ENCODE results near the gene PPP1R14D. TPM values are rescaled to one million over a fixed set of nuclear protein-coding genes. Genes with fewer than 3 reads are reported as not detected.

The PPP1R14D gene
- total RNA-seq, 2 experiments from 2014 or later, result not detected

GRCh38 chr15:40829115-40829514, 607 bp upstream of the PPP1R14D start:
- Mint-ChIP-seq H3K36me3 (ENCODE audit: low read depth) (no peaks in the 10 kb centered on the region), H3K4me1 (no peaks in the 10 kb centered on the region), H3K4me3 (no peak overlapping the region), H3K9me3 (no peaks in the 10 kb centered on the region), H3K27me3 (peaks cover 12% of the 10 kb centered on the region), H3K27ac (no peak overlapping the region)
- no peak for DNase-seq
- ChIA-PET CTCF (no interaction called here), POLR2A (no interaction called here)

GRCh38 chr15:40826423-40827075, 2.0 kb downstream of the PPP1R14D start:
- no peaks in the 10 kb centered on the region for H3K36me3 Mint-ChIP-seq (ENCODE audit: low read depth)
- DNase-seq, result no peak
- H3K27me3 Mint-ChIP-seq, result peaks cover 14% of the 10 kb centered on the region
- no peaks in the 10 kb centered on the region for H3K9me3 Mint-ChIP-seq
- H3K4me3 Mint-ChIP-seq, result no peak overlapping the region
- peaks cover 2% of the 10 kb centered on the region for H3K4me1 Mint-ChIP-seq
- no peak overlapping the region for H3K27ac Mint-ChIP-seq
- CTCF ChIA-PET, result no interaction called here
- POLR2A ChIA-PET, result no interaction called here

- Mint-ChIP-seq H3K36me3 (ENCODE audit: low read depth) (no peaks in the 10 kb centered on the region), H3K4me3 (no peak overlapping the region), H3K4me1 (peaks cover 2% of the 10 kb centered on the region), H3K27me3 (peaks cover 14% of the 10 kb centered on the region), H3K27ac (no peak overlapping the region), H3K9me3 (no peaks in the 10 kb centered on the region)
- ChIA-PET POLR2A (no interaction called here), CTCF (no interaction called here)
- no peak for DNase-seq
Measured at GRCh38 chr15:40825661-40826422, 2.7 kb downstream of the PPP1R14D start.

- H3K27ac Mint-ChIP-seq, result no peak overlapping the region
- H3K27me3 Mint-ChIP-seq, result peaks cover 14% of the 10 kb centered on the region
- no peaks in the 10 kb centered on the region for H3K9me3 Mint-ChIP-seq
- no peak overlapping the region for H3K4me3 Mint-ChIP-seq
- peaks cover 2% of the 10 kb centered on the region for H3K4me1 Mint-ChIP-seq
- CTCF ChIA-PET, result no interaction called here
- no peaks in the 10 kb centered on the region for H3K36me3 Mint-ChIP-seq (ENCODE audit: low read depth)
- no peak for DNase-seq
- POLR2A ChIA-PET, result no interaction called here
Measured at GRCh38 chr15:40823572-40824343, 4.8 kb downstream of the PPP1R14D start.

DNA sequence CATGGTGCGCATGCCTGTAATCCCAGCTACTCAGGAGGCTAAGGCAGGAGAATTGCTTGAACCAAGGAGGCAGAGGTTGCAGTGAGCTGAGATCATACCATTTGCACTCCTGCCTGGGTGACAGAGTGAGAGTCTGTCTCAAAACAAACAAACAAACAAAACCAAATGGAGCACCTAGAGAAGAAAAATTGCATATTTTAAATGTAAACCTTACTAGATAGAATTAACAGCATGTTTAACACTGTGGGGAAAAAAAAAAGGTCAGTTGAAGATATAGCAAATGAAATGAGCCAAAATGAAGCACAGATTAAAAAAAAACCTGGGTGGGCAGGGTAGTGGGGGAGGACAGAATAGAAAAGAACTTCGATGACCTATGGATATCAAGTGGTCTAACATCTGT, 7.3 kb downstream of the PPP1R14D start:
- H3K36me3 Mint-ChIP-seq (ENCODE audit: low read depth), result no peaks in the 10 kb centered on the region
- H3K27me3 Mint-ChIP-seq, result peaks cover 6% of the 10 kb centered on the region
- no peak overlapping the region for H3K4me3 Mint-ChIP-seq
- no peak overlapping the region for H3K27ac Mint-ChIP-seq
- no peaks in the 10 kb centered on the region for H3K9me3 Mint-ChIP-seq
- H3K4me1 Mint-ChIP-seq, result peaks cover 2% of the 10 kb centered on the region
- no peak for DNase-seq
- POLR2A ChIA-PET, result no interaction called here
- CTCF ChIA-PET, result no interaction called here

DNA sequence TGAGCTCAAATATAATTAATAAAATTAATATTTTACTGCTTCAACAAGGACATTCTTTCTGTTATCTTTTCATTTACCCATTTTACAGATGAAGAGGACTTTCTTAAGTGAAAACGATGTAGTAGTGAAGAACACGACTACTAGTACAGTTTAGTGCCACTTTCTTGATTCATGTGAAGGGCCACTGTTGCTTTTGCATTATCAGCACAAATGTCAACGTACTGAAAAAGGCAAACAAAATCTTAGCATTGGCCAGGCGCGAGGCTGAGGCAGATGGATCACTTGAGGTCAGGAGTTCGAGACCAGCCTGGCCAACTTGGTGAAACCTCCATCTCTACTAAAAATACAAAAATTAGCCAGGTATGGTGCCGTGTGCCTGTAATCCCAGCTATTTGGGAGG, 9.5 kb downstream of the PPP1R14D start:
- Mint-ChIP-seq H3K27ac (no peak overlapping the region), H3K4me3 (no peak overlapping the region), H3K27me3 (peaks cover 1% of the 10 kb centered on the region), H3K36me3 (ENCODE audit: low read depth) (peaks cover 12% of the 10 kb centered on the region), H3K4me1 (peaks cover 2% of the 10 kb centered on the region), H3K9me3 (no peaks in the 10 kb centered on the region)
- POLR2A ChIA-PET, result no interaction called here
- no peak for DNase-seq
- CTCF ChIA-PET, result interaction anchor here (0.6 kb wide), 1 partner anchor 33 kb away, joined by 5 read pairs; no protein-coding TSS in a partner anchor

DNA sequence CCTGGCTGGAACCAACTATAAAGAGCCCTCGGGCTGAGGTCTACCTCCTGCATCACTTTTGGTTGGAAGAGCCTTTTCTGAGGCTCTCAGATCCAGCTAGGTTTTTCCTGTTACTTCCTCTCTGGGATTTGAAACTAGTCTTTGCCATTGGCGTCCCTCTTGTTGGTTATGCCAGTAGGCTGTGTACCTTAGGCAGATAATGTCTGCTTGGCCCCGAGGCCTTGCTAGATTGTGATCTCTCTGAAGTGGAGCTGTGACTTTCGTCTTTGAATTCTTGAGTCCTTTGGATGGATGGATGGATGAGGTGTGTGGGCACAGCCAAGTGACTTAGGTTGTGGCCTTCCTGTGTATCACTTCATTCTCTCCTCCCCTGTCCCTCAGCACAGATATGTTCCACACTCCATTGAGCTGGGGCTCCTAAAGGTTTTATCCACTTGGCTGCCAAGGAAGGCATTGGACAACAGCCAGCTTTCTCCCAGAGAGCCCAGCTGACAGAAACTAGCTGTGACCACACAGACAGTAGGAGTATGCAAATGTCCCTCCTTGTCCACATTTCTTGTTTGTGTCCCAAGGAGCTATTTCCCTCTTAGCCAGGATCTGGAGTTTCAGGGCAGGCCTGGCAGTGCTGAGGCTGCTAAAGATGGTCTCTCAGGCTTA, 13.3 kb downstream of the PPP1R14D start:
- no peak overlapping the region for H3K27ac Mint-ChIP-seq
- POLR2A ChIA-PET, result no interaction called here
- H3K27me3 Mint-ChIP-seq, result no peaks in the 10 kb centered on the region
- no peaks in the 10 kb centered on the region for H3K4me1 Mint-ChIP-seq
- DNase-seq, result no peak
- no peak overlapping the region for H3K4me3 Mint-ChIP-seq
- no peaks in the 10 kb centered on the region for H3K9me3 Mint-ChIP-seq
- peaks cover 17% of the 10 kb centered on the region for H3K36me3 Mint-ChIP-seq (ENCODE audit: low read depth)
- CTCF ChIA-PET, result interaction anchor here (0.7 kb wide), 1 partner anchor 43 kb away, joined by 3 read pairs; no protein-coding TSS in a partner anchor

DNA sequence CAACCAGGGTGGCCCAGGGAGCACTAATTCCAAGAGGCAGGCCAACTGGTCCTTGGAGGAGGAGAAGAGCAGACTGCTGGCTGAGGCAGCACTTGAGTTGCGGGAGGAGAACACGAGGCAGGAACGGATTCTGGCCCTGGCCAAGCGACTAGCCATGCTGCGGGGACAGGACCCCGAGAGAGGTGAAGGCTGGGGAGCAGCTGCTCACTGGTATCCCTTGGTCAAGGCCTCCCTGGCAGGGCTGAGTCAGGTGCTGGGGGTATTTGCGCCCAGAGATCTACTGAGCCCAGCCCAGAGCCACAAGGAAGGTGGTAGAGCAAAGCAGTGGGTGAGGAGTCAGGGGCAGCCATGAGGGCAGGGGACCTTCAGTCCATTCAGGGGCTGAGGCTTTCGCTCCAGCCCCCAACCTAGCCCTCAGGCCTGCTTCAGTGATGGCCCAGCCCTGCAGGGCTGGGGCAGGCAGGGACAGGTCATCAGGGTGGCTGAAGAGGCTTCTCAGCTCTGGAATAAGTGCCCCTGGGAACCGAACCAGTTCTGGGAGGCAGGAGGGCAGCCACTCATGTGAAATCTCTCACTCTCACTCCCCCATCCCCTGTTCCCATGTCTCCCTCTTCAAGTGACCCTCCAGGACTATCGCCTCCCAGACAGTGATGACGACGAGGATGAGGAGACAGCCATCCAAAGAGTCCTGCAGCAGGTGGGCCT, 15.6 kb downstream of the PPP1R14D start:
- CTCF ChIA-PET, result interaction anchor here (0.5 to 1.1 kb wide), 2 partner anchors 45 to 279 kb away, joined by 3 to 5 read pairs; no protein-coding TSS in a partner anchor
- Mint-ChIP-seq H3K9me3 (no peaks in the 10 kb centered on the region), H3K4me1 (peaks cover 14% of the 10 kb centered on the region), H3K27ac (no peak overlapping the region), H3K36me3 (ENCODE audit: low read depth) (peaks cover 17% of the 10 kb centered on the region), H3K27me3 (no peaks in the 10 kb centered on the region), H3K4me3 (no peak overlapping the region)
- DNase-seq, result no peak
- POLR2A ChIA-PET, result no interaction called here

DNA sequence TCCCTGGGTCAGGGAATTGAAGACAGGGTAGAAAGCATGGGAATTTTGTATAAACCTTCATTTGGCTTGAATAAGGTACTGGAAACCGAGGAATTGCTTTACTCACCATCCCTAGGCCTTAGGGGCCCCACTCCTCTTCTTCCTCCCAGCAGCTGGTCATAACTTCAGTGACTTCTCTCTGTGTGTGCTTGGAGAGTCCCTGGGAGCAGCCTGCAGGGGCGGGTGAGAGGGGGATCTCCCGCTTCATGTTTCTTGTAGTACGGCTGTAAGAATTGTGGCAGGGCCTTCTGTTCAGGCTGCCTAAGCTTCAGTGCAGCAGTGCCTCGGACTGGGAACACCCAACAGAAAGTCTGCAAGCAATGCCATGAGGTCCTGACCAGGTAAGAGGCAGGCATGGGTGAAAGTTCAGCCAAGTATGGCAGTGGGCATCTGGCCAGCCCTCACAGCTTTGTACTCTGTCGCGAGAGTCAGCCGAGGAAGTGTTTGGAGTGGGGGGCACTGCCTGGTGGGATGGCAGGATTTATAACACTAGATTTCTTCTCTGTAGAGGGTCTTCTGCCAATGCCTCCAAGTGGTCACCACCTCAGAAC, 19.6 kb downstream of the PPP1R14D start:
- Mint-ChIP-seq H3K4me1 (peaks cover 25% of the 10 kb centered on the region), H3K27me3 (no peaks in the 10 kb centered on the region), H3K36me3 (ENCODE audit: low read depth) (peaks cover 5% of the 10 kb centered on the region), H3K9me3 (no peaks in the 10 kb centered on the region), H3K27ac (no peak overlapping the region), H3K4me3 (peak overlapping the region; percentile 91)
- CTCF ChIA-PET, result no interaction called here
- POLR2A ChIA-PET, result no interaction called here
- DNase-seq, result no peak

DNA sequence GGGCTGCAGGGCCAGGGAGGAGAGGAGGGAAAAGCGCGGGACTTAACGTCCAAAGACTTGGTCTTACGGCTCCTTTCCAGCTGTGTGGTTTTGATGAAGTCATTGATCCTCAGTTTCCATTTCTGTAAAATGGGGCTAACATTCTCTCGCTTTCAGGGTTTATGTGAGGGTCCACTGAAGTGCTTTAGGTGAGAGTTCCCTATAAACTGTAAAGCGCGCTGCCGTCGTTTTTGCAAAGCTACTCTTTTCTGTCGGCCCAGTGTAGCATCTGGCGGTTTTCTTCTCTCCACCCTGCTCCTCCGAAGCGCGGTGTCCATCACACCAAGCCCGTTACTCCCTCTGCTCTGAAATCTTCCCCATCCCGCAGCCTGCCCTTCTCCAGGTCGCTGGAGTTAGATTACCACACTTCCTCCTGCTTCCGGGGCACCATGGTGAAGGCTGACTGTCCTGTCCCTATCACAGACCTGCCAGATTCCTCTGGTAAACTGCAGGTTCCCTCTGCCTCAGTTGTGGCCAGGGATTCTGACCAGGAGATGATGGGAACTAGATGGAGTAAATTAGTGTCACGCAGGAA, 20.5 kb downstream of the PPP1R14D start:
- no peaks in the 10 kb centered on the region for H3K9me3 Mint-ChIP-seq
- H3K4me1 Mint-ChIP-seq, result peaks cover 25% of the 10 kb centered on the region
- H3K27me3 Mint-ChIP-seq, result no peaks in the 10 kb centered on the region
- DNase-seq, result no peak
- ChIA-PET CTCF (interaction anchor here (0.6 to 4.0 kb wide), 9 partner anchors 22 to 237 kb away, joined by 3 to 16 read pairs (median 3); partner anchors contain the start of genes GCHFR and VPS18), POLR2A (interaction anchor here (1.2 to 2.3 kb wide), 8 partner anchors 11 to 113 kb away, joined by 3 to 15 read pairs (median 5); partner anchors contain the start of genes C15orf62 and RAD51)
- peak overlapping the region; percentile 91 for H3K4me3 Mint-ChIP-seq
- no peaks in the 10 kb centered on the region for H3K36me3 Mint-ChIP-seq (ENCODE audit: low read depth)
- H3K27ac Mint-ChIP-seq, result peak overlapping the region; percentile 95

GRCh38 chr15:40807028-40807887, 21.2 kb downstream of the PPP1R14D start, which contains the start of the genes DNAJC17 and ZFYVE19:
TSS of gene DNAJC17 (minus strand) at chr15:40807473. CDS start at chr15:40807446, 27 bp downstream.
TSS of gene ZFYVE19 (plus strand) at chr15:40807089. CDS start at chr15:40807590, 501 bp downstream.
- ChIA-PET POLR2A (interaction anchor here (1.0 to 2.3 kb wide), 10 partner anchors 11 to 112 kb away, joined by 3 to 15 read pairs (median 4); partner anchors contain the start of genes C15orf62 and RAD51), CTCF (interaction anchor here (0.6 to 4.0 kb wide), 13 partner anchors 14 to 236 kb away, joined by 3 to 16 read pairs (median 3); partner anchors contain the start of genes GCHFR and VPS18)
- H3K9me3 Mint-ChIP-seq, result no peaks in the 10 kb centered on the region
- peak within 1 kb of the TSS; percentile 95 for H3K27ac Mint-ChIP-seq
- peak; percentile 96 for DNase-seq
- H3K27me3 Mint-ChIP-seq, result no peaks in the 10 kb centered on the region
- H3K4me1 Mint-ChIP-seq, result peaks cover 25% of the 10 kb centered on the region
- H3K36me3 Mint-ChIP-seq (ENCODE audit: low read depth), result no peaks in the 10 kb centered on the region
- peak within 1 kb of the TSS; percentile 91 for H3K4me3 Mint-ChIP-seq
